Measurements from ENCODE around the gene TTLL9.

Gene TTLL9

DNA sequence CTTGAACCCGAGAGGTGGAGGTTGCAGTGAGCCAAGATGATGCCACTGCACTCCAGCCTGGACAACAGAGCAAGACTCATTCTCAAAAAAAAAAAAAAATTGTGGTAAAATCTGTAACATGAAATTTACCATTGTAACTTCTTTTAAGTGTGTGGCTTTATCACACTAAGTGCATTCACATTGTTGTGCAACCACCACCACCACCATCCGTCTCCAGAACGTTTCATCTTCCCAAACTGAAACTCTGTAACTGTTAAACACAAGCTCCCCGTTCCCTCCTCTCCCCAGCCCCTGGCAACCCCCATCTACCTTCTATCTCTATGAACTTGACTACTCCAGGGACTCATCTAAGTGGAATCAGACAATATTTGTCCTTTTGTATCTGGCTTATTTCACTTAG lies 51.7 kb downstream of the TTLL9 start:
- Histone ChIP-seq H3K36me3 (ENCODE audit: control insufficient read depth, insufficient read depth, low read length) (no peaks in the 10 kb centered on the region), H3K4me3 (replicated peaks; ENCODE audit: low read depth, low read length) (no peak overlapping the region), H3K27me3 (replicated peaks; ENCODE audit: control insufficient read depth, insufficient read depth, low read length) (no peaks in the 10 kb centered on the region; the same call in 1 of the 2 replicates)
- TF ChIP-seq, protein P1, sequence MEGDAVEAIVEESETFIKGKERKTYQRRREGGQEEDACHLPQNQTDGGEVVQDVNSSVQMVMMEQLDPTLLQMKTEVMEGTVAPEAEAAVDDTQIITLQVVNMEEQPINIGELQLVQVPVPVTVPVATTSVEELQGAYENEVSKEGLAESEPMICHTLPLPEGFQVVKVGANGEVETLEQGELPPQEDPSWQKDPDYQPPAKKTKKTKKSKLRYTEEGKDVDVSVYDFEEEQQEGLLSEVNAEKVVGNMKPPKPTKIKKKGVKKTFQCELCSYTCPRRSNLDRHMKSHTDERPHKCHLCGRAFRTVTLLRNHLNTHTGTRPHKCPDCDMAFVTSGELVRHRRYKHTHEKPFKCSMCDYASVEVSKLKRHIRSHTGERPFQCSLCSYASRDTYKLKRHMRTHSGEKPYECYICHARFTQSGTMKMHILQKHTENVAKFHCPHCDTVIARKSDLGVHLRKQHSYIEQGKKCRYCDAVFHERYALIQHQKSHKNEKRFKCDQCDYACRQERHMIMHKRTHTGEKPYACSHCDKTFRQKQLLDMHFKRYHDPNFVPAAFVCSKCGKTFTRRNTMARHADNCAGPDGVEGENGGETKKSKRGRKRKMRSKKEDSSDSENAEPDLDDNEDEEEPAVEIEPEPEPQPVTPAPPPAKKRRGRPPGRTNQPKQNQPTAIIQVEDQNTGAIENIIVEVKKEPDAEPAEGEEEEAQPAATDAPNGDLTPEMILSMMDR (IDR thresholded peaks at IDR 0.05; ENCODE audit: insufficient read depth, low read length, poor library complexity, severe bottlenecking): no peak
- no peak for DNase-seq (ENCODE audit: extremely low read depth, insufficient read length)

DNA sequence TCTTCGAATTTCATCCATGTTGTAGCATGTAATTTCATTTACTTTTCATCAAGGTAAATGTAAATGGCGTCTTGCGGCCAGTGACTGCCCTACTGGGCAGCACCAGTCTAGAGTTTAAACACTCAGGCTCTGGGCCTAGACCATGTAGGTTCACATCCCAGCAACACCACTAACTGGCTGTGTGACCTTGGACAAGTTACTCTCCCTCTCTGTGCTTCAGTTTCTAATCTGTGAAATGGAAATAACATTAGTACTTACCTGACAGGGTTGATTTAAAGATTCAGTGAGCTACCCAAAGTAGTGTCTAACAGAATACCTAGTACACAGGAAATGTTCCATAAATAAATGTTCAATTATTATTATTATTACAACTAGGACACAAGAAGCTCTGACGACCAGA lies 52.2 kb downstream of the TTLL9 start:
- no peak for DNase-seq (ENCODE audit: extremely low read depth, insufficient read length)
- no peak overlapping the region for H3K4me3 ChIP-seq (replicated peaks; ENCODE audit: low read depth, low read length)
- no peaks in the 10 kb centered on the region; the same call in 1 of the 2 replicates for H3K27me3 ChIP-seq (replicated peaks; ENCODE audit: control insufficient read depth, insufficient read depth, low read length)
- no peaks in the 10 kb centered on the region for H3K36me3 ChIP-seq (ENCODE audit: control insufficient read depth, insufficient read depth, low read length)
- TF ChIP-seq, protein P1 (IDR thresholded peaks at IDR 0.05; ENCODE audit: insufficient read depth, low read length, poor library complexity, severe bottlenecking): no peak

DNA sequence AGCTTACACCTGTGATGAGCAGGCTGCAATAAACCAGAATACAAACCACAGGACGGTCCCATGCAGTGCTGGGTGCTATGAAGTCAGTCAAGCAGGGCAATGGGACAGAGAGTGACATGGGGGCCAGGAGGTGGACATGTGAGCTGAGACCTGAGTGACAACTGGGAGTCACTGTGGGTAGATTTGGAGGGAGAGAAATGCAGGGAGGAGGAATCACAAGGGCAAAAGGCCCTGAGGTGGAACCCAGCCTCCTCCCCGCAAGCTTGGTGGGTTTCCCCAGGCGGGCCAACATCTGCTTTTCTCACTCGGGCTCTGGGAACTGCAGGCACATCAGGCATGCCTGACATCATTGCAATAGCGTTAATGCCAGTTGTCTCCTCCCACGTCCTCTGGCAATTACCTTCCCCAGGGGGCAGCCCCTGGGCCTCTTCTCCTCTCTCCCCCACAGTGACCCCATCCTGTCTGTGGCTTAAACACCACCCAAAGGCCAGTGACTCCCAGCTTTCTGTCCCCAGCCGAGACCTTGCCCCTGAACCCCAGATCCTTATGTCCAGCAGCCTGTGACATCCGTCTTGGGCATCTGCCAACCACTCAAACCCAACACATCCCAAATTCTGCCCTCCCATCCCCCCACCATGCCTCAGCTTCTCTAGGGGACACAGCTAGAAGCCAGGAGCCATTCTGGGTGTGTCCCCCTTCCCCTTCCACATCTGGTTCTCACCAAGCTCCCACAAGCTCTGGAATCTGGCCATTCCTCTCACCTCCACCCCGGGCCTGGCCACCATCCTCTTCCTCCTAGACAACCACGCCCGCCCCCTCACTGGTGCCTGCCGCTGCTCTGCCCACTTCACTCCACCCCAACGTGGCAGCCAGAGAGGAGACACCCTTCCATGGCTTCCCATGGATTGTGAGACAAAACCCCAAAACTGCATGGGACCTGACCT lies 53.2 kb downstream of the TTLL9 start:
- Histone ChIP-seq H3K27me3 (replicated peaks; ENCODE audit: control insufficient read depth, insufficient read depth, low read length) (no peaks in the 10 kb centered on the region; the same call in 1 of the 2 replicates), H3K4me3 (replicated peaks; ENCODE audit: low read depth, low read length) (no peak overlapping the region), H3K36me3 (ENCODE audit: control insufficient read depth, insufficient read depth, low read length) (no peaks in the 10 kb centered on the region)
- TF ChIP-seq, protein P1 (IDR thresholded peaks at IDR 0.05; ENCODE audit: insufficient read depth, low read length, poor library complexity, severe bottlenecking): no peak
- DNase-seq (ENCODE audit: extremely low read depth, insufficient read length): peak; percentile 52

DNA sequence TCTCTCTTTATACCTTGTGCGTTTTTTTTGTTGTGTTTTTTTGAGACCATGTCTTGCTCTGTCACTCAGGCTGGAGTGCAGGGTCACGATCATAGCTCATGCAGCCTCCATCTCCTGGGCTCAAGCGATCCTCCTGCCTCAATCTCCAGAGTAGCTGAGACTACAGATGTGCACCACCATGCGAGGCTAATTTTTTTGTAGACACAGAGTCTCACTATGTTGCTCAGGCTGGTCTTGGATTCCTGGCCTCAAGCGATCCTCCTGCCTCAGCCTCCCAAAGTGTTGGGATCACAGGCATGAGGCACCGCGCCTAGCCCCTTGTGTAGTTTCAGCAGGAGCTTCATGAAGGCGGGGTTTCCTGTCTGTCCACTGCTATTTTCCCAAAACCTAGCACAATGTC lies 54.1 kb downstream of the TTLL9 start:
- DNase-seq (ENCODE audit: extremely low read depth, insufficient read length): no peak
- H3K36me3 ChIP-seq (ENCODE audit: control insufficient read depth, insufficient read depth, low read length): no peaks in the 10 kb centered on the region
- TF ChIP-seq, protein P1 (IDR thresholded peaks at IDR 0.05; ENCODE audit: insufficient read depth, low read length, poor library complexity, severe bottlenecking): no peak
- H3K4me3 ChIP-seq (replicated peaks; ENCODE audit: low read depth, low read length): no peak overlapping the region
- H3K27me3 ChIP-seq (replicated peaks; ENCODE audit: control insufficient read depth, insufficient read depth, low read length): no peaks in the 10 kb centered on the region; the same call in 1 of the 2 replicates

DNA sequence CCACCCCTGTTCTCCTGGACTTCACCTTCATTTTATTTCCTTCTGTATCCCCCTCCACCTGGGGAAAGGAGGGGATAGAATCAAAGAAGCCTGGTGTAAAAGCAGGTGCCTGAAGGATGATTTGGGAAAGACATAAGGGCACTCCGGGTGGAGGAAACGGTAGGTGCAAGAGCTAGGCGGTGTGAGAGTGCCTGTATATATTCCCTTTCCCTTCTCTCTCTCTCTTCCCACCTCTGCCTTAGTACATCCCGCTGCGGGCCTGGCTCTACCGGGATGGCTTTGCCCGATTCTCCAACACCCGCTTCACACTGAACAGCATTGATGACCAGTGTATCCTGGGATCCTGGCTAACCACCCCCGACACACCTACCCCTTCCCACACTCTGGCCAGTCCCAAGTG lies 55.2 kb downstream of the TTLL9 start:
- no peaks in the 10 kb centered on the region for H3K36me3 ChIP-seq (ENCODE audit: control insufficient read depth, insufficient read depth, low read length)
- TF ChIP-seq, protein P1 (IDR thresholded peaks at IDR 0.05; ENCODE audit: insufficient read depth, low read length, poor library complexity, severe bottlenecking): no peak
- no peaks in the 10 kb centered on the region; the same call in 1 of the 2 replicates for H3K27me3 ChIP-seq (replicated peaks; ENCODE audit: control insufficient read depth, insufficient read depth, low read length)
- H3K4me3 ChIP-seq (replicated peaks; ENCODE audit: low read depth, low read length): no peak overlapping the region
- no peak for DNase-seq (ENCODE audit: extremely low read depth, insufficient read length)
